ENCODE measurements around the gene COL5A1.

COL5A1 gene

DNA sequence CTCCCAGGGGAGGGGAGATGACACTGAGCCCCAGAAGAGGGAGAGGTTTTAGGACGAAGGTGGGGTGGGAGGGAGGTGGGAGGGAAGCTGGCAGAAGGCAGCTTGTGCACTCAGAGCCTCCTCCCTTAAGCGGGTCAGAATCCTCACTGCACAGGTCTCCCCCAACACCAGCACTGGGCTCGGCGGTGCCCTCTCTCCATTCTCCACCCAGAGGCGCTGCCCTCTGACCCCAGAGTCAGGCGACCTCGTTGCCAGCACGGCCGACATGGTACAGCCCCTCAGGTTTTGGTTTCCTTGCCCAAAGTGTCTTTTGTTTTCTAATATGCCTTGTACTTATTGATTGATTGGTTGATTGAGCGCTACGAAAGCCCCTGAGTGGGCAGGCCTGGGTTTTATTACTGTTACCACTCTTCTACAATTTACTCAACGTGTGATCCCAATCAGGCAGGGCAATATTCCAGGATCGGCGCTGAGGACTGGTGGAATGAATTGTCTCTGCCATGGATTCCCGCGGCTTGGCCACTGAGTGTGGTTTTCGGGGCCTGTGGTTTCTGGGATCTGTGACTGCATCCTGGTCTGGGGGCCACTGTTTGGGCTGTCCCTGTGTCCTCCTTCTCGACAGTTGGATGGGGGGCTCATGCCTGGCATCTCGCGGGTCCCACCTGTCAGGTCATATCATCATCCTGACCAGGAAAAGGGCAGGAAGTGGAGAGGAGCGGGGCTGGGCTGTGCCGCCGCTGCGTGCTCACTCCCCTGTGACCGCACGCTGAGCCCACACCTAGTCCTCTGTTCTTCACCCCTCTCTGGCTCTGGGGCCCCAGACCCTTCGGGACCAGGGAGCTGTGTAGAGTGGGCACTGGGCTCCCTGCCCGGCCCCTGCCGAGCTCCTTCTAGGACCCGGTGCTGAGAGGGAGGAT lies 229.4 kb downstream of the COL5A1 start:
- in situ Hi-C loops (cut with HindIII; ENCODE audit: low pct_unique_long_range_greater_than_20kb, low sequenced_read_pairs) = no loop called here
- DNase-seq (ENCODE audit: low read depth in 1 of 2, low spot score in 1 of 2) = no peak
- TF ChIP-seq JUND (IDR thresholded peaks at IDR 0.05; ENCODE audit: low read depth) = no peak

GRCh38 chr9:134871697-134872340 lies 230.2 kb downstream of the COL5A1 start:
- TF ChIP-seq JUND (IDR thresholded peaks at IDR 0.05; ENCODE audit: low read depth) = no peak
- DNase-seq (ENCODE audit: low read depth in 1 of 2, low spot score in 1 of 2) = no peak
- in situ Hi-C loops (cut with HindIII; ENCODE audit: low pct_unique_long_range_greater_than_20kb, low sequenced_read_pairs) = no loop called here

GRCh38 chr9:134872482-134873231 lies 231.1 kb downstream of the COL5A1 start:
- no peak for DNase-seq (ENCODE audit: low read depth in 1 of 2, low spot score in 1 of 2)
- in situ Hi-C loops (cut with HindIII; ENCODE audit: low pct_unique_long_range_greater_than_20kb, low sequenced_read_pairs) = no loop called here
- no peak for TF ChIP-seq JUND (IDR thresholded peaks at IDR 0.05; ENCODE audit: low read depth)

- in situ Hi-C loops (cut with HindIII; ENCODE audit: low pct_unique_long_range_greater_than_20kb, low sequenced_read_pairs) = no loop called here
- no peak for DNase-seq (ENCODE audit: low read depth in 1 of 2, low spot score in 1 of 2)
- no peak for TF ChIP-seq JUND (IDR thresholded peaks at IDR 0.05; ENCODE audit: low read depth)
Measured at GRCh38 chr9:134875371-134875770, 233.8 kb downstream of the COL5A1 start.

GRCh38 chr9:134877541-134877940 lies 235.9 kb downstream of the COL5A1 start:
- in situ Hi-C loops (cut with HindIII; ENCODE audit: low pct_unique_long_range_greater_than_20kb, low sequenced_read_pairs) = no loop called here

GRCh38 chr9:134879664-134880483 lies 238.3 kb downstream of the COL5A1 start:
- no peak for DNase-seq (ENCODE audit: low read depth in 1 of 2, low spot score in 1 of 2)
- TF ChIP-seq JUND (IDR thresholded peaks at IDR 0.05; ENCODE audit: low read depth) = no peak
- in situ Hi-C loops (cut with HindIII; ENCODE audit: low pct_unique_long_range_greater_than_20kb, low sequenced_read_pairs) = no loop called here

More at GRCh38 chr9:134877541-134877940, 235.9 kb downstream of the COL5A1 start:
- no peak for TF ChIP-seq JUND (IDR thresholded peaks at IDR 0.05; ENCODE audit: low read depth)
- no peak for DNase-seq (ENCODE audit: low read depth in 1 of 2, low spot score in 1 of 2)

DNA sequence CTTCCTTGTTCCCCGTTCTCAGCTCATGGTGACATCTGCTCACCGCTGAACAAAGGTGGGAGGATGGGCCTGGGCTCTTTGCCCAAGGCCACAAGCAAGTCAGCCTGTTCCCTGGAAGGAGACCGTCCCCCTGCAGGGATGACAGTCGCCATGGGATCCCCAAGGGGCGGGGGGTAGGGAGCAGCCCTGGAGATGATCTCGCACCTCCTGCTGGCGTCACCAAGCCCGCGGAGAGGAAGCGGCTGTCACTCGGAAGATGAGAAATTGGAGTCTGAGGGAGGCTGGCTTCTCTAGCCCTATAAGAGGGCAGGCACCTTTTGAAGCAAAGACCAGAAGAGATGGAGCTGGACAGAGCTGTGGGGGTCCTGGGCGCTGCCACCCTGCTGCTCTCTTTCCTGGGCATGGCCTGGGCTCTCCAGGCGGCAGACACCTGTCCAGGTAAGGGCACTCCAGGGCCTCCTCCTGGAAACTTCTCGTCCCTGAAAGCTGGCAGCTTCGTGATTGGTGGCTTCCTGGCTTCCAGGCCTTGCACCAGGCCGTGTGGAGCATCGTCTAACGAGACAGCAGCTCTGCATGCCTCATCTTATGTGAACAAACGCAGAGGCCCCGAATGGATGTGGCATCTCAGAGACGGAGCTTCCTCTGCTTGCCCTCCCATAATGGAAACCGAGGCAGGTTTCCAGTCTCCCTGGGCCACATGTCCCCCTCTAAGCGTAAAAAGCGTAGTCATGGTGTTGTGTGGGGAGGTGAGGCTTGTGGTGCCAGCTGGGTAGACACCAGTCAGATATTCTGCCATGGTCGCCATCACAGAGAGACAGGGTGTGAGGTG lies 239.1 kb downstream of the COL5A1 start, which contains the start of gene FCN2:
Gene FCN2 (plus strand): TSS at position 327 of the 829 bp plus-strand sequence. CDS start 12 bp downstream, at position 339.
- in situ Hi-C loops (cut with HindIII; ENCODE audit: low pct_unique_long_range_greater_than_20kb, low sequenced_read_pairs) = no loop called here
- no peak for DNase-seq (ENCODE audit: low read depth in 1 of 2, low spot score in 1 of 2)
- TF ChIP-seq JUND (IDR thresholded peaks at IDR 0.05; ENCODE audit: low read depth) = no peak

- no peak for TF ChIP-seq JUND (IDR thresholded peaks at IDR 0.05; ENCODE audit: low read depth)
- in situ Hi-C loops (cut with HindIII; ENCODE audit: low pct_unique_long_range_greater_than_20kb, low sequenced_read_pairs) = no loop called here
- no peak for DNase-seq (ENCODE audit: low read depth in 1 of 2, low spot score in 1 of 2)
Measured at GRCh38 chr9:134881313-134881670, 239.7 kb downstream of the COL5A1 start.

DNA sequence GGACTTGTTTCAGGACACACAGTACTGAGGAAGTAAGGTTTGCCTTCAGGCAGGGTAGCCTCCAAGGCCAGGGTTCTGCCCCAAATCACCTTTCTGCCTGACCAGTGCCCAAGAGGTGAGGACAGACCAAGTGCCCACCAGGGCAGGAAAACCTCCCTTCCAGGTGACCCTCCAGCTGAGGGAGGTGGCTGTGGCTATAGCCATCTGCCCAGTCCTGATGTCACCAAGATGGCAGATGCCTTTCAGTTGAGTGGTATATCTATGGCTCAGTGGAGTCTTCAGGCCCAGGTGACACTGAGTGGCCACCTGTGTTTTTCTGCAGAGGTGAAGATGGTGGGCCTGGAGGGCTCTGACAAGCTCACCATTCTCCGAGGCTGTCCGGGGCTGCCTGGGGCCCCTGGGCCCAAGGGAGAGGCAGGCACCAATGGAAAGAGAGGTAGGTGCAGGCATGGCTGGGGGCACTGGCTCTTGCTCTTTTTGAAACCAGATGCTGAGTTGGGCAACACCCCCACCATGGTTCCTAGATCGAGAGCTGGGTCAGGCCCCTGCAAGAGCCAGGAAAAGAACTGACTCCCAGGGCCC lies 240.7 kb downstream of the COL5A1 start:
- no peak for TF ChIP-seq JUND (IDR thresholded peaks at IDR 0.05; ENCODE audit: low read depth)
- no peak for DNase-seq (ENCODE audit: low read depth in 1 of 2, low spot score in 1 of 2)
- in situ Hi-C loops (cut with HindIII; ENCODE audit: low pct_unique_long_range_greater_than_20kb, low sequenced_read_pairs) = no loop called here

- no peak for DNase-seq (ENCODE audit: low read depth in 1 of 2, low spot score in 1 of 2)
- TF ChIP-seq JUND (IDR thresholded peaks at IDR 0.05; ENCODE audit: low read depth) = no peak
- in situ Hi-C loops (cut with HindIII; ENCODE audit: low pct_unique_long_range_greater_than_20kb, low sequenced_read_pairs) = no loop called here
Measured at GRCh38 chr9:134883040-134883782, 241.6 kb downstream of the COL5A1 start.

Measured in T47D (cell line).